GM21528 (cell line): ENCODE results near the gene ADGRD1.

Experiments used
- ATAC-seq: cut with Tn5 transposase; IDR thresholded peaks from one replicate; pipeline ENCODE4 v1.9.1; 2021; ENCODE audit warnings: mild to moderate bottlenecking, moderate library complexity; ENCODE audit not compliant: unreplicated experiment, low FRiP score

The ADGRD1 gene

DNA sequence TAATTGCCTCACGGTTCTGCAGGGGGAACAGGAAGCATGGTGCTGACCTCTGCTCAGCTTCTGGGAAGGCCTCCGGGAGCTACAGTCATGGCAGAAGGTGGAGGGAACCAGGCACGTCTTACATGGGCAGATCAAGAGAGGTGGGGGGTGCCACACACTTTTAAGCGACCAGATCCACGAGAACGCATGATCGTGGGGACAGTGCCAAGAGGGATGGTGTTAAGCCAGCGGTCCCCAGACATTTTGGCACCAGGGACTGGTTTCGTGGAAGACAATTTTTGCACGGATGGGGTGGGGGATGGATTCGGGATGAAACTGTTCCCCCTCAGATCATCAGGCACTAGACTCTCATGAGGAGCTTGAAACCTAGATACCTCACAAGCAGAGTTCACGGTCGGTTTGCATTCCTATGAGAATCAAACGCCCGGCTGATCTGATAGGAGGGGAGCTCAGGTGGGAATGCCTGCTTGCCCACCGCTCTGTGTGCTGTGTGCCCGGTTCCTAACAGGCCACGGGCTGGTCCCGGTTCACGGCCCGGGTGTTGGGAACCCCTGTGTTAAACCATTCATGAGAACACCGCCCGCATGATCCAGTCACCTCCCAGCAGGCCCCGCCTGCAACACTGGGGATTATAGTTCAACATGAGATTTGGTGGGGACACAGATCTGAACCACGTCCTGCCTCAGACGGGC is 96.9 kb downstream of the ADGRD1 start:
- ATAC-seq = no peak

DNA sequence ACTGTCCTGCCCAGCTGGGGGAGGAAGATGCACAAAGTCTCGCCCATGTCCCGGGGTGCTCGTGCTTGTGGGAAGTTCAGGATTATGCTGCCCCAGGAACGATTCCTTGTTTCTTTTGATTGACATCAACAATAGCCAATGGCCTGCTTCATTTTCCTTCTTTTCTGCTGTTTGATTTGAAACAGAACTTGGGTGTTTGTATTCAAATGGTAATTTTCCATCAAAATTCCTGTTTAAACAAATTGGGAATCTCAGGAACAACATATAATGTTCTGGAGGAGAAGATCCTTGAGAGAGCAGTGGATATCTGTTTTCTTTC is 97.4 kb downstream of the ADGRD1 start:
- no peak for ATAC-seq

DNA sequence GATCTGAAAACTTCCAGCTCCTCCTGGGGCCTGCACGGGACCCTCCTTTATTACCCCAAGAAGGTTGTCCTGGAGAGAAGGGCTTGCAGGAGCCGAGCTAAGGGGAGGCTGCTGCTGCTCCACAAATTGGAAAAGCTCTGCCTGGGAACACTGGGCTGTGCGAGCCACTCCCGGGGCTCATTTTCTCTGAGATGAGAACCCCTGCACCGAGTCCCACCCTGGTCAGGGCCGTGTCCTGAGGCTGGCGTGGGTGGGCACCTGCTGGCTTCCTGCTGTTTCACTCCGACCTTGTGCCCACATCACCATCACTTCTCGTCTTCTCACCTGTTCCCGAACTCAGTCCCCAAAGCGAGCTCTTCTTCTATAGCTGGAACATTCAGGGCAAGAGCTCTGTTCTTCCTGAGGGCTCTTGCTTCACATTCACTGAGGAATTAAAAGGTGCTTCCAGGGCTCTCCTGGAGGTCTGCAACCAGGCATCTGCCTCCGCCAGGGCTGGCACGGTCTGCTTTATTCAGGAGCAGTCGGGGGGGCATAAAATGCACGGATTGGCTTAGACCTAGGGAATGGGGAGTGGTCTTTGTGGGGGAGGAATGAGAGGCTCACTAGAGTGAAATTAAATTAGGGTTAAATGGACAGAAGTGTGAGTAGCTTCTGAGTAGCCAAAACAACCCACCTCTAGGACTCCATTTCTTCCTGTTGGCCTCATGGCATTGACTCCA is 98.5 kb downstream of the ADGRD1 start:
- ATAC-seq = no peak

DNA sequence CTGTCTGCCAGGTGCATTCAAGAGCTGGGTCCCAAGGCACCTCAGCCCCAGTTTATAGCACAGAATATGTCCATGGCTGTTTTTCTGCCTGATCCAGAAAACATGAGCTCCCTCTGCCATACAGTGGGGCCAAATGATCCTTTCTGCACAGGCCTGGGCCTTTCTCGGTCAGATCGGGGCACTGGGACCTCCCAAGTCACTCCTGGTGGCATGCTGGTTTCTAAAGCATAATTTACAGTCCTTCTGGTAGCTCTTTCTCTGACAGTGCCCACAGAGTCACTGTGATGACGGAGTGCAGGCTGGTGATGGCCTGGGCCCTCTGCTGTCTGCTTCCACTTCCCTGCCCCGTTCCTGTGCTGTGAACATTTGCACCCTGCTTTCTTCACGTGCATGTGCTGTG is 99.2 kb downstream of the ADGRD1 start:
- ATAC-seq = no peak

DNA sequence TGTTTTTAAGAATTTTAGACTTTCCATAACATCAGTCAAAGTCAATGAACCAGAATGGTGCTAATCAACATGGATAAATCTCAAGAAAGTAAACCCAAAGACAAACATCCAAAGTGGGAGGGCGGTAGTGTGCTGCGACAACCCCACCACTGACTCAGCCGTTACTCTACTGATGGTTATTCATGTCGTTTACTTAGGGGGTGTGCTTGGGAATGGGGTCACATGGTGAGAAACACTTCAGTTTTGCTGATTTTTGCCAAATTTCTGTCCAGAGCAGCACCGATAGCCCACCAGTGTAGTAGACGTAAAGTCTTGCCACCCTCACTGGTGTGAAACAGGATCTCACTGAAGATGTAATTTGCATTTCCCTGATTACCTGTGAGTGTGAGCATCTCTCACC is 99.9 kb downstream of the ADGRD1 start:
- ATAC-seq = no peak

DNA sequence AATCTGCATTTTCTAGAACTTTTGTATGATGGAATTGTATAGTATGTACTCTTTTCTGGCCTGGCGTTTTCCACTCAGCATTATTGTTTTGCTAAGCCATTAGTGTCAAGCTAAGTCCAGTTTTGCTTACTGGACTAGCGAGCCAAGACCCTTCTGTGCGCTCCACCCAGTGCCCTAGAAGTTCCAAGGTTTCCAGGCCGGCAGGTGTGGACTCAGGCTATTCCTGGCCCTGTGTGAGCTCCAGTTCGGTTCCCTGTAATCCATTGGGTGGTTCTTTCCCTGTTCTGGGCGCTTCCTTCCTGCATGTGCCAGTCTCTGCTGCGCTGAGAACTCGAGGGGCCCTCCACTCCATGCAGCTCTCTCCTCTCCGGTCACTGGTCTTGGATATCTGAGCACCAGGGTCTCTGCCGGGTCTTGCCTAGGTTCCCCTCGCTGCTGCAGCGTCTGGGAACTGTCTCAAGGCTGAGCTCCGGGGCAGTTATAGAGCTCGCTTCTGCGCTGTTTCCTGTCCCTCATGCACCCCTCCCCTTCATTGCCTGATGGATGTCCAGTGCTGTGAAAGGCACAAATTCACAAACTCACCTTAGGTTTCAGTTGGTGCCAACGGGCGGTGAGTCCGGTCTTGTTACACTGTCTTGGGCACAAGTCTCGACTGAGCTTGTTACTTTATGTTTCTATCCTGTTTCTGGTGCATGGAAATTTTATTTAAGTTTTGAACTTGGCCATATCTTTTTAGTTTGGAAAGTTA is 100.8 kb downstream of the ADGRD1 start:
- ATAC-seq = no peak

DNA sequence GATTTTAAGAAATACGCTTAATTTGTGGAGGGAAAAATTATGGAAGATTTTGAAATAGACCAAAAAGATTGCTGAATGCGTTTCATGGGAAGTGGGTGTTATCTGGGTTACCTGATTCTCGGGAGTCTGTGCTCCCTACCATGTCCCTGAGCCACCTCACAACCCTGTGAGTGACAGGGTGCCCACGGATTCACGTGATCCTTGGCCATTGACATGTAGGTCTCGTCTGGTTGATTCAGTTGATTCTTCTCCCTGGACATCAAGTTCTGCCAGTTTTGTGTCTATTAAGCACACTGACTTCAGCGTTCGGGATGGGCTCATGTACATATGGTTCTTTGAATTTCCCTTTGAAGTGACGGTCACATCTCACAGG is 101.4 kb downstream of the ADGRD1 start:
- no peak for ATAC-seq

DNA sequence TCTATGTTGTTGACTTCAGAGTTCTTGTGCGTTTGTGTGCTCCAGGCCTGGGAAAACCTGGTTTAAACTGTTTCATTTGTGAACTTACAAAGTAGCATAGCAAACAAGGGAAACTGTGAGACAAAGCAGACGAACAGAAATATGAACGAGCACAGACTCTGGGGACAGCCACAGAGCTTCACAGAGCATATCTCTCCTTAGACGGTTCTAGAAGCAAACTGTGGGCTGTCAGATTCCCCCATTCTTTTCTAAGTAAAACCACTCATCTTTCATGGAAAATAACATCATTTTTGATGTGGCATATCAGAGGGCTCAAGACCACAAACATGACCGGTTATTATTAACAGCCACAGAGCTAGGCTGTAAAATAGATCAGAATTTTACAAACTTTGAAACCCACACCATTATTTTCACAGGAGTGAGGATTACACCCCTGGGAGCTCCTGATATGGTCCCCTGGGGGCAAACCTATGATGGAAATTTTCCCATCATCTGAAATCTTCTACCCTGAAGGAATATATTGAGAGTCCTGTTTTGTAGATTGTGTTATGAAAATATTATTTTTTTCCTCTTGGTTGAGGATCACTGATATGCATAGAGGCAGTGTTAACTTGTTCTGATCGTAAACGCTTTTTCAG is 102.0 kb downstream of the ADGRD1 start:
- ATAC-seq = no peak

DNA sequence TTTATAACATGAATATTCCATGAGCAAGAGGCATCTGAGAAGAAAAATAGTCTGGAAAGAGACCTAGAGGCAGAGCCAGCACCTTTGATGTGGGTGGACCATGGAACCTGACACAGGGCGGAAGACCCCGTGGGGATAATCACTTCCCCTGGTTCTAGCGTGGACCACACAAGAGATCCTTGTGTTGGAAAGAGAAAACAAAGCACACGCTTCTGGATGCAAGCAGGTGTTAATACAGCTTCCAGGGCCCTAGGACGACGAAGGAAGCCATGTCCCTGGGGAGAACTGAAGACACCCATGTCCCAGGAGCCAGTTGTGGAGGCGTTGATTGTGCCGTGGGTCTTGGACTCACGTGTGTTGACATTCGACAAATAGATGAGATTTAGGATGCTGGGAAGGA is 102.9 kb downstream of the ADGRD1 start:
- ATAC-seq = no peak

DNA sequence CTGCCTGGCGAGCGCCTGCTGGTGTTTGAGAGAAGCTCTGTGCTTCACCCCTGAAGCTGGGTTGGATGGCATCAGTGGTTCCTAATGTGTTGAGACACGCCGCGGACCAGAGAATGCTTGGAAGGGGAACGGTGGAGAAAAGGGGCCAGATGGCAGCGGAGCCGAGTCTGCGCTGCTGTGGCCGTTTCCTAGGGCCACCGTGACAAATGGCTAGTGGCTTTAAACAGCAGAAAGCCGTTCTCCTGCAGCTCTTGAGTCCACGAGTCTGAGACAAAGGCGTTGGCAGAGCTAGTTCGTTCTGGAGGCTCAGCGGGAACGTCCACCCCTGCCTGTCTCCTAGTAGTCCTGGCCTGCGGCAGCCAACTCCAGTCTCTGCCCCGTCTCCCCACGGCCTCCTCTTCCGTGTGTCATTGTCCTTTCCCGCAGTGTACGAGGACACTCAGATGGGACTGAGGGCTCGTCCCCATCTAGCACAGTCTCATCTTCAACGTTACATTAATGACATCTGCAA is 103.6 kb downstream of the ADGRD1 start:
- no peak for ATAC-seq

DNA sequence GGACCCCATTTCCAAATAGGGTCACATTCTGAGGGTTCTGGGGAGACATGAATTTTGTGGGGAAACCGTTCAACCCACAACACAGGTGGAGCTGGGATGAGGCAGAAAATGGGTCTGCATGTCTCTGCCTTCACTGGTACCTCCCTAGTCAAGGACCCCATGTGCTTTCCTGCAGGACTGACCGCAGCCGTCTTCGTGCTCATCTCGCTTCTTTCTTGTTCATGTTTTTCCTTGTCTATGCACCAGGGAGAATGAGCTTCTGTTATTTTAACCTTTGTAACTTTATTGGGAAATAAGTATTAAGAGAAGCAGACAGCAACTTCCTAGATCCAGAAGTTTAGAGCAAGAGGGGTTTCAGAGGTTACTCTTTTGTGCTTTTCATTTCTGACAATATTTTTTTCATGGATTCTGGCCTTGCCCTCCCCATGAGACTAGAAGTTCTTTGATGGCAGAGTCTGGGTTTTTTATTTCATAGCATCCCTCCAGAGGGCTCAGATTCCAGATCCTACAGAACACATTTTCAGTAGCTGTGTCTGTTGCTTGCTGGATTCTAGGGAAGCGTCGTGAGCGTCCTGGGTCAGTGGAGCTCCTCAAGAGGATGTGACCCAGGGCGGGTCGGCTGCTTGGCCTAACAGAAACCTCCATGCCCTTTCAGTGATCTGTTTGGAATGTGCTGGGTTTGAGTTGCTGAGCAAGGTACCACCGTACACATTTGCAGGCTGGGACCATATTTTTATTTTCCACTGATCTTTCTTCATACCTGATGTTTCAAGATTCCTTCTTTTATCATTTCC is 104.2 kb downstream of the ADGRD1 start:
- no peak for ATAC-seq

DNA sequence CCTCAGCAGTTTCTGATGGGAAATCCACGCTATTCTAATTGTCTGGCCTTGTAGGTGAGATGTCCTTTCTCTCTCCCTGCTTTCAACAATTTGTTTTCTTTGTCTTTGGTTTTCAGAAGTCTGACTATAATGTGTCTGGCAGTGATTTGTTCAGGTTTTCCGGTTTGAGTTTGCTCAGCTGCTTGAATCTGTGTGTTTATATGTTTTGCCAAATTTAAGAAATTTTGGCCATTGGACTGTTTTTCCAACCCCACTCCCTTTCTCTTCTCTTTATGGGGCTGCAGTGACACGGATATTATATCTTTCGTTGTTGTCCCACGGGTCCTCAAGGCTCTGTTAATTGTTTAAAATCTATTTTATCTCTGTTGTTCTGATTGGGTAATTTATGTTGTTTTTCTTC is 105.0 kb downstream of the ADGRD1 start:
- no peak for ATAC-seq

DNA sequence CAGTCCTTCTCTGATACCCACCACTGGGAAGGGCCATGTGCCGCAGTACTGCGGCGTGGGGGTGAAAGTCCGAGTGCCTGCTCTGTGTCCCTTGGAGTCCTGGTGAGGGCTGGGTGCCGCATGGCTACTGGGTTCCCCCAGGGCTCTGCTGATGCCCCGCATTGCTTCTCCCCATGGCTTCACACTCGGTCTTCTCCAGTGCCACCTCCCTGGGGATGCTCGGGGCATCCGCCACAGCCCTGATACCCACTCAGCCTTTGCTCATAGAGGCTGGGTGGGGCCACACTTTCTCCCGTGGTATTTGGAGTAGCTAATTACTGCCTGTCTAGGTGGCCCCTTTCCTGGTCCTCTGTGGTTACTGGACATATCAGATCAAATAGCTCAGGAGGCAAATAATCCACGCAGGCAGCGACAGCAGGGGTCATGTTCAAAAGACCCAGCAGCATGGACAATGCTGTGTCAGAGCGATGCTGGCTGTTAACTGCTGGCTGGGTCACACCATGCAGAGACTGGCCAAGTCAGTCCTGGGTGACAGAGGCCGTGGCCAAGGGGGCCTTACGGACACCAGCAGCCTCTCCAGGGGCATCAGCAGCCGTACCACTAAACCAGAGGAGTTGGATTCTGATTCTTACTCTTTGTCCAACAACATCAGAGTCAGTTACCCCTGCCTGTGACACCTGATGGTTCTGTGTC is 106.5 kb downstream of the ADGRD1 start:
- no peak for ATAC-seq

DNA sequence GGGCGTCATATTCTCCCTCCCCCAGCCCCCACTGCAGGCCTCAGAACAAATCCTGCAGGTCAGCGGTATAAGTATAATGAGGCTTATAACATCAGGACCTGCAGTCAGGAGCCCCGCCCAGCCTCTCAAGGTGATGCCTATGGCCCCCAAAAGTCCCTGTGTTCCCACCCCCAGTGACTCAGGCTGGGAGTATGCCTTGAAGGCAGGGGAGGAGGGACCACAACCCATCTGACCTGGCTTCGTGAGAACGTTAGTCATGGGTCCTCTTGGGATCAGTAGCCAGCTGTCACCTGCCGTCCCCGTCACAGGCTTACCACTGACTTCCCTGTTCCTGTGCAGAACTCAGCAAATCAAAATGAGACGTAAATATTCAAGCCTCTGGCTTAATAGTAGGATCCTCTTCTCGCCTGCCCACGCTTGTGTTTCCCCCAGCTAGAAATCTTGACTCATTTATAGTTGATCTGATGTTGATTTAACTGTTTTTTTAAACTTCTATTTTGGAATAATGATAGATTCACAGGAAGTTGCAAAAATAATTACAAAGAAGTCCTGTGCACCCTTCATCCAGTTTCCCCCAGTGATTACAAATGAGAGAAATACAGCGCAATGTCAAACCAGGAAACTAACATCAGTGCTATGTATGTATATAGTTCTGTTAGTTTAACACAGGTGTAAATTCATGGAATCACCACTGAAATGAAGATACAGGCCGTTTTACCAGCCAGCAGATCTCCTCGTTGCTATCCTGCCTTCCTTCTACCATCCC is 107.5 kb downstream of the ADGRD1 start:
- no peak for ATAC-seq

DNA sequence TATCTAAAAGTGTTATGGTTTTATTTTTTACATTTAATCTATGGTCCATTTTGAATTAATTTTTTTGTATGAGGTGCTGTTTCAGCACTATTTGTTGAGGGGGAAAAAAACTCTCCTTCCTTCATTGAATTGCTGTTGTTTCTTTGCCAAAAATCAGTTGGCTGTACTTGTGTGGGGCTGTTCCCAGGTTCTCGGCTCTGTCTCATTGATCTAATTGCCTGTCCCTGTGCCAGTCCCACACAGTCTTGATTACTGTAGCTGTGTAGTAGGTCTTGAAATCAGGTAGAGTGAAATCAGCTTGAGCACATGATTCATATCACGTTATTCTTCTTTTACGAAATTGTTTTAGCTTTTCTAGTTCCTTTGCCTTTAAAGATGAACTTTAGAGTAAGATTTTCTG is 109.7 kb downstream of the ADGRD1 start:
- no peak for ATAC-seq

DNA sequence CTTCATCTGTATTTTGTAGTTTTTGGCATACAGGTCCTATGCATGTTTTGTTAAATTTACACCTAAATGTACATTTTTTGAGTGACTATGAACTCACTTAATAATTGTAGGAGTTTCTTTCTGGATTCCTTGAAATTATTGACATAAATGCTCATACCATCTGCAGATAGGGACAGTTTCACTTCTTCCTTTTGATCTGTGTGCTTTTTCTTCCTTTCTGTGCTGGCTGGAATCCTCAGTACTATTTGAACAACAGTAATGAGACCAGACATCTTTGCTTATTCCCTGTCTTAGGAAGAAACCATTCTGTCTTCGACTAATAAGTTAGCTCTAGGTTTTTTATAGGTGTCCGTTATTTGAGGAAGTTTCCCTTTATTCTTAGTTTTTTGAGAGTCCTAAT is 110.3 kb downstream of the ADGRD1 start:
- no peak for ATAC-seq

DNA sequence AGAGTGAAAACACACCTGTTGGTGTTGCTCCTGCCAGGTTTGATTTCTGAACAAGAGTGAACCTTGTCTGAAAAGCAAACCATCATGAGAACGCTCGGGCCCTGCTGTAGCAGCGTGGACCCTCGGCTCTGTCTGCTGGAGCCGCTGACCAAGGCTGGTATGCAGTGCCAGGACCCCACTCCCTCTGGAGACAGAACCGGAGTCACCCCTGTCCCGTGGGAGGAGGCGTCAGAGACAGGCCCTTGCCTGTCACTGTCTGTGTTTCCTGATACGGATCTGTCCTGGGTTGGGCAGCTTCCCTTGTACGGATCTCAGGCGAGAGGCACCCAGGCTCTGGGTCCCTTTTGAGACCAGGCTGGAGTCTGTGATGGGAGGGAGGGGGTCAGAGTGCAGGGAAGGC is 111.6 kb downstream of the ADGRD1 start:
- ATAC-seq = no peak

DNA sequence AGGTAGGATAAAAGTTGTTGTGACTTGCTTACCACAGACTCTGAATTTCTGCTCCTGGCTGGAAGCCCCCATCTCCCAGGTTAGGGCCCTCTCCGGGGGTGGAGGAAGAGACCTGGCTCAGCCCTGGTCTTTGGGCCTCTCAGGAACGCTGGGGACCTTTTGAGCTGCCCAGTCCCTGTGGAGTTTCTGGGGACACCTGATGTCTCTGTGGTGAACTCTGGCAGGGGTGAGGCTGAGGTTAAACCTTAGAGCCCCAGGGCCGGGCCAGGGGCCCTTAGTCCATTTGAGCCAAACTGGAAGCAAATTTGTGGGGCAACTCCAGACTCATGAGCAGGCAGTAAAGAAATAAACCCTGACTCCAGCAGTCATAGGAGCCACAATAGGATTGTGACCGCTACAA is 112.1 kb downstream of the ADGRD1 start:
- ATAC-seq = no peak

DNA sequence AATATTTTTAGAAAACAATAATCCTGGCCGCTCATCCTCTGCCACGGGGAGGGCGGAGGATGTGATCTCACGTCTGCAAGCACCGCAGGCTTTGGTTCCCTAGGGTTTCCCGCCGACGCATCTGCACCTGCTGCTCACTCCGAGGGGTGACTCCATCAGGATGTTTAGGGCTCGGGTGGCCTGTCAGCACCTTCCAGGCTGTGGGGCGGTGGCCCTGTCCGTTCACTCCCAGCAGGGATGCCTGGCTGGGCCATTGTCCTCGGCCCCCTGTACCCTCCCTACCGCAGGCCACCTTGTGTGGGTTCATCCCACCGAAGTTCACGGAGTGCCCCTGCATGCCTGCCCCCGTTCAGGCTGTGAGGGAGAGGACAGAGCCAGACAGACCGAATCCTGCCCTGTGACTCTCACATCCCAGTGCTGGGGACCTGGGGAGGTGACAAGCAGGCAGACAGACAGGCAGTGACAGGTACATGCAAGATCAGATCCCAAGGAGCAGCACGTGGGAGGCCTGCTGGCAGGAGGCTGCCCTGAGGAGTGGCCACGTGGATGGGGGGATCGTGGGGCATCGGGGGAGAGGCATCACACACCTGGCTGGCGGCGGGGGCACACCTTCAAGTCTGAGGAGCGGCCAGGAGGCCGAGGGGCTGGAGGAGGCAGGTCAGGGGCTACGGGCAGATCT is 112.6 kb downstream of the ADGRD1 start:
- no peak for ATAC-seq
